Measurements from ENCODE around the gene CDKL4.
"Not testable (repeated sequence)": the region's sequence is repeated elsewhere in the genome, so short reads cannot be mapped to it uniquely, and the experiment has no call there.

Gene CDKL4

DNA sequence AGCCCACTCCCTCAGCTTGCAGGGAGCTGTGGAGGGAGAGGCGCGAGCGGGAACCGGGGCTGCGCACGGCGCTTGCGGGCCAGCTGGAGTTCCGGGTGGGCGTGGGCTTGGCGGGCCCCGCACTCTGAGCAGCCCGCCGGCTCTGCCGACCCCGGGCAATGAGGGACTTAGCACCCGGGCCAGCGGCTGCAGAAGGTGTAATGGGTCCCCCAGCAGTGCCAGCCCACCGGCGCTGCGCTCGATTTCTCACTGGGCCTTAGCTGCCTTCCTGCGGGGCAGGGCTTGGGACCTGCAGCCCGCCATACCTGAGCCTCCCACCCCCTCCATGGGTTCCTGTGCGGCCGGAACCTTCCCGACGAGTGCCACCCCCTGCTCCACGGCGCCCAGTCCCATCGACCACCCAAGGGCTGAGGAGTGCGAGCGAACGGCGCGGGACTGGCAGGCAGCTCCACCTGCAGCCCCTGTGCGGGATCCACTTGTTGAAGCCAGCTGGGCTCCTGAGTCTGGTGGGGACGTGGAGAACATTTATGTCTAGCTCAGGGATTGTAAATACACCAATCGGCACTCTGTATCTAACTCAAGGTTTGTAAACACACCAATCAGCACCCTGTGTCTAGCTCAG lies 582 bp upstream of the CDKL4 start:
- no CpG with 5 or more reads among the region's 39 CpGs for WGBS (ENCODE audit: extremely low coverage, insufficient coverage, low lambda C conversion rate)

DNA sequence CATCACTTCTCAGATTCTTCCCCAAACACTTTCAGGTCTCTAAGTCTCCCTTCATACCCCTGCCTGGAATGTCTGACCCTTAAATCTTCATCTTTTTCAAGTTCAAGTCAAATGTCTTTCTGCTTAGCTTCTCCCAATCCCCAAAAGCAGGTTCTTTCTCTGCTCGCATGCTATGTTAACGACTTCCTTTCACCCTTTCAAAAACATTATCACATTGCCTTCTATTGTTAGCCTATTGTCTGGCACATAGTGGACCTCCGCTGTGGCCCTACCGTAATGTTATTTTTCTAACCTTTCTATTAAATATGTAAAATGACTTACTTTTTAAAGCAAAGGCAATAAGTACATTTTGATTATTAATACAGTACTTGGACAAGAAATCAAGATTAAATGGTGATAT lies 2.2 kb downstream of the CDKL4 start:
- Histone ChIP-seq H3K18ac (ENCODE audit: low read length) (no peak overlapping the region), H3K79me2 (ENCODE audit: control insufficient read depth, insufficient read depth, low read length) (no peaks in the 10 kb centered on the region), H3K23ac (ENCODE audit: low read length) (no peak overlapping the region), H3K79me1 (ENCODE audit: low read length) (no peaks in the 10 kb centered on the region), H2BK120ac (ENCODE audit: low read depth, low read length) (no peak overlapping the region), H4K8ac (ENCODE audit: low read depth, low read length) (no peak overlapping the region), H3K56ac (ENCODE audit: low read length) (no peak overlapping the region), H4K5ac (ENCODE audit: low read length) (no peak overlapping the region), H3K36me3 (ENCODE audit: control insufficient read depth, insufficient read depth, low read length) (no peaks in the 10 kb centered on the region), H3K4ac (ENCODE audit: low read depth, low read length) (no peak overlapping the region), H3K27ac (ENCODE audit: low read depth, low read length) (no peak overlapping the region), H3K9ac (ENCODE audit: low read length) (no peak overlapping the region), H3K27me3 (ENCODE audit: insufficient read depth, low read length, poor library complexity) (no peaks in the 10 kb centered on the region), H3K4me1 (ENCODE audit: control insufficient read depth, low read depth, low read length) (no peaks in the 10 kb centered on the region), H3K4me3 (ENCODE audit: low read length) (no peak overlapping the region), H2BK15ac (replicated peaks; ENCODE audit: low read depth) (no peak overlapping the region), H2AK5ac (ENCODE audit: low read length) (no peak overlapping the region), H2BK5ac (ENCODE audit: low read length) (no peak overlapping the region), H3K4me2 (ENCODE audit: low read length) (no peak overlapping the region)
- DNase-seq: no peak
- no CpG with 5 or more reads among the region's 4 CpGs for WGBS (ENCODE audit: extremely low coverage, insufficient coverage, low lambda C conversion rate)

More for the DNA sequence above, 582 bp upstream of the CDKL4 start:
- H3K4me1 ChIP-seq (ENCODE audit: control insufficient read depth, low read depth, low read length); H3K27ac ChIP-seq (ENCODE audit: low read depth, low read length); H3K18ac ChIP-seq (ENCODE audit: low read length); H3K4me2 ChIP-seq (ENCODE audit: low read length); H3K79me2 ChIP-seq (ENCODE audit: control insufficient read depth, insufficient read depth, low read length); H3K23ac ChIP-seq (ENCODE audit: low read length); DNase-seq; H2AK5ac ChIP-seq (ENCODE audit: low read length); H2BK15ac ChIP-seq (replicated peaks; ENCODE audit: low read depth); H3K56ac ChIP-seq (ENCODE audit: low read length); H3K79me1 ChIP-seq (ENCODE audit: low read length); H2BK120ac ChIP-seq (ENCODE audit: low read depth, low read length); H4K8ac ChIP-seq (ENCODE audit: low read depth, low read length); H3K36me3 ChIP-seq (ENCODE audit: control insufficient read depth, insufficient read depth, low read length); H2BK5ac ChIP-seq (ENCODE audit: low read length); H3K9ac ChIP-seq (ENCODE audit: low read length); H3K4ac ChIP-seq (ENCODE audit: low read depth, low read length); H4K5ac ChIP-seq (ENCODE audit: low read length); H3K4me3 ChIP-seq (ENCODE audit: low read length); H3K27me3 ChIP-seq (ENCODE audit: insufficient read depth, low read length, poor library complexity): not testable (repeated sequence)

DNA sequence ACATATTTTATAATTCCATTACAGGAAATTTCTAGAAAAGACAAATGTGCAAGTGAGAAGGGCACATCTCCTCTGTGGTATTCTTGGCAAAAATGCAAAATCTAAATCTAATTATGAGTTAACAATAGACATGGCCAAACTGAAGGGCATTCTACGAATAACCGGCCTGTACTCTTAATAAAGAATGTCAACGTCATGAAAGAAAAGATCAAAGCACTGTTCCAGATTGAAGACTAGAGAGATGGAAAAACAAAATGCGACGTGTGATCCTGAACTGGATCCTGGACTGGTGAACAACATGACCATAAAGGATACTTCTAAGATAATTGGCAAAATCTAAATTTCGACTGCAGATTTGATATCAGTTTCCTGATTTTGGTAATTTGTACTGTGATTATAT lies 3.0 kb downstream of the CDKL4 start:
- Histone ChIP-seq H3K23ac (ENCODE audit: low read length) (no peak overlapping the region), H3K18ac (ENCODE audit: low read length) (no peak overlapping the region), H2BK120ac (ENCODE audit: low read depth, low read length) (no peak overlapping the region), H3K79me2 (ENCODE audit: control insufficient read depth, insufficient read depth, low read length) (no peaks in the 10 kb centered on the region), H2AK5ac (ENCODE audit: low read length) (no peak overlapping the region), H4K8ac (ENCODE audit: low read depth, low read length) (no peak overlapping the region), H4K5ac (ENCODE audit: low read length) (no peak overlapping the region), H3K27me3 (ENCODE audit: insufficient read depth, low read length, poor library complexity) (no peaks in the 10 kb centered on the region), H3K56ac (ENCODE audit: low read length) (no peak overlapping the region), H2BK15ac (replicated peaks; ENCODE audit: low read depth) (no peak overlapping the region), H3K4me1 (ENCODE audit: control insufficient read depth, low read depth, low read length) (no peaks in the 10 kb centered on the region), H3K79me1 (ENCODE audit: low read length) (no peaks in the 10 kb centered on the region), H3K36me3 (ENCODE audit: control insufficient read depth, insufficient read depth, low read length) (no peaks in the 10 kb centered on the region), H3K27ac (ENCODE audit: low read depth, low read length) (no peak overlapping the region), H3K4ac (ENCODE audit: low read depth, low read length) (no peak overlapping the region), H3K9ac (ENCODE audit: low read length) (no peak overlapping the region), H3K4me2 (ENCODE audit: low read length) (no peak overlapping the region), H2BK5ac (ENCODE audit: low read length) (no peak overlapping the region), H3K4me3 (ENCODE audit: low read length) (no peak overlapping the region)
- WGBS (ENCODE audit: extremely low coverage, insufficient coverage, low lambda C conversion rate): no CpG with 5 or more reads among the region's 6 CpGs
- no peak for DNase-seq

DNA sequence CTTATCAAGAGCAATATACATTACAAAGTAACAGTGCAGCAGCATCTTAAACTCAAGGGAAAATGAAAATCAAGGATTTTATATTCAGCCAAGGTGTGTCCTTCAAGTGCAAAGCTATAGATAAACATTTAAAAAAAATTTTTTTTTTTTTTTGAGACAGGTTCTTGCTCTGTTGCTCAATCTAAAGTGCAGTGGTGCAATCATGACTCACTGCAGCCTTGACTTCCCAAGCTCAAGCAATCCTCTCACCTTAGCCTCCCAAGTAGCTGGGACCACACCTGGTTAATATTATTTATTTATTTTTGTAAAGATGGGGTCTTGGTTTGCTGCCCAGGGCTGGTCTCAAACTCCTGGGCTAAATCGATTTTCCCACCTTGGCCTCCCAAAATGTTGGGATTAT lies 9.0 kb downstream of the CDKL4 start:
- H4K8ac ChIP-seq (ENCODE audit: low read depth, low read length): no peak overlapping the region
- no peak for DNase-seq

DNA sequence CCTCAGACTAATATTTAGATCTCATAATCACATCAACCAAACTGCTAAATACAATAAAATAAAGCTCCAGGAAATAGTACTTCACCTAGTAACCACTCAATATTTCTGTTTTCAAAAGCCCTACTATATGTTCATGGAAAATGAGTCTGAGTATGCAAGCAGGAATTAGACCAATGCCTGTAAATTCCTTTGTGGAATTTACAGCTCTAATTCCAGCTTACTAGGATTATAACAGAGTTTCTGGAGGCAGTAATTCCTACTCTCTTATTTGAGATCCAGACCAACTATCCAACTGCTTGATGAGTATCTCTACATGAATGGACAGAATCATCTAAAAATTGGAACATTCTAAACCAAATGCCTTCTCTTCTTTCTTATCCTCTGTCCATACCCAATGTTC lies 11.6 kb downstream of the CDKL4 start:
- H4K8ac ChIP-seq (ENCODE audit: low read depth, low read length): no peak overlapping the region
- H4K5ac ChIP-seq (ENCODE audit: low read length): no peak overlapping the region
- H3K18ac ChIP-seq (ENCODE audit: low read length): no peak overlapping the region
- H3K4me3 ChIP-seq (ENCODE audit: low read length): no peak overlapping the region
- no peaks in the 10 kb centered on the region for H3K79me2 ChIP-seq (ENCODE audit: control insufficient read depth, insufficient read depth, low read length)
- no peak overlapping the region for H3K23ac ChIP-seq (ENCODE audit: low read length)
- H3K9ac ChIP-seq (ENCODE audit: low read length): no peak overlapping the region
- H2AK5ac ChIP-seq (ENCODE audit: low read length): no peak overlapping the region
- no peak overlapping the region for H3K56ac ChIP-seq (ENCODE audit: low read length)
- no peak overlapping the region for H3K4me2 ChIP-seq (ENCODE audit: low read length)
- H3K4me1 ChIP-seq (ENCODE audit: control insufficient read depth, low read depth, low read length): no peaks in the 10 kb centered on the region
- H3K36me3 ChIP-seq (ENCODE audit: control insufficient read depth, insufficient read depth, low read length): no peaks in the 10 kb centered on the region
- no peak overlapping the region for H3K27ac ChIP-seq (ENCODE audit: low read depth, low read length)
- H3K79me1 ChIP-seq (ENCODE audit: low read length): no peaks in the 10 kb centered on the region
- no peak overlapping the region for H2BK5ac ChIP-seq (ENCODE audit: low read length)
- no peak overlapping the region for H2BK15ac ChIP-seq (replicated peaks; ENCODE audit: low read depth)
- H2BK120ac ChIP-seq (ENCODE audit: low read depth, low read length): no peak overlapping the region
- H3K4ac ChIP-seq (ENCODE audit: low read depth, low read length): no peak overlapping the region
- no peaks in the 10 kb centered on the region for H3K27me3 ChIP-seq (ENCODE audit: insufficient read depth, low read length, poor library complexity)
- no peak for DNase-seq

More for the DNA sequence above, 9.0 kb downstream of the CDKL4 start:
- Histone ChIP-seq H3K36me3 (ENCODE audit: control insufficient read depth, insufficient read depth, low read length) (no peaks in the 10 kb centered on the region), H2BK5ac (ENCODE audit: low read length) (no peak overlapping the region), H3K79me1 (ENCODE audit: low read length) (no peaks in the 10 kb centered on the region), H3K23ac (ENCODE audit: low read length) (no peak overlapping the region), H3K27me3 (ENCODE audit: insufficient read depth, low read length, poor library complexity) (no peaks in the 10 kb centered on the region), H2AK5ac (ENCODE audit: low read length) (no peak overlapping the region), H3K18ac (ENCODE audit: low read length) (no peak overlapping the region), H4K5ac (ENCODE audit: low read length) (no peak overlapping the region), H3K9ac (ENCODE audit: low read length) (no peak overlapping the region), H3K27ac (ENCODE audit: low read depth, low read length) (no peak overlapping the region), H2BK15ac (replicated peaks; ENCODE audit: low read depth) (no peak overlapping the region), H3K4me2 (ENCODE audit: low read length) (no peak overlapping the region), H3K4me1 (ENCODE audit: control insufficient read depth, low read depth, low read length) (no peaks in the 10 kb centered on the region), H3K79me2 (ENCODE audit: control insufficient read depth, insufficient read depth, low read length) (no peaks in the 10 kb centered on the region), H3K4me3 (ENCODE audit: low read length) (no peak overlapping the region), H3K56ac (ENCODE audit: low read length) (no peak overlapping the region), H2BK120ac (ENCODE audit: low read depth, low read length) (no peak overlapping the region), H3K4ac (ENCODE audit: low read depth, low read length) (no peak overlapping the region)
- no CpG with 5 or more reads among the region's 1 CpG for WGBS (ENCODE audit: extremely low coverage, insufficient coverage, low lambda C conversion rate)

All from mesendoderm (in vitro differentiated cells).